ENCODE results near the gene WDR38. TPM values are rescaled to one million over a fixed set of nuclear protein-coding genes. Genes with fewer than 3 reads are reported as not detected.
A peak's percentile ranks its signal among the peaks of the same experiment; 100 is the strongest.

Gene WDR38
- total and polyA plus RNA-seq, 2 of the 13 experiments (the other 11 are each of a cell fraction or from before 2014, with no cell fraction given) = not detected

- TF ChIP-seq TERF1 (CRISPR knock-in tag; IDR thresholded peaks at IDR 0.05) = no peak
- 0 out of 2 replicates have a peak, but pooled peaks have one; percentile 36 for TF ChIP-seq ZNF142 (CRISPR knock-in tag; IDR thresholded peaks at IDR 0.05)
- TF ChIP-seq MAZ (IDR thresholded peaks at IDR 0.05; ENCODE audit: borderline replicate concordance, low read depth, low read length) = peak; percentile 94
- no peak; the same call in 1 of the 2 replicates for TF ChIP-seq MAZ (CRISPR knock-in tag; IDR thresholded peaks at IDR 0.05; ENCODE audit: low read depth)
- peak; percentile 61; the same call in 1 of the 2 replicates for TF ChIP-seq NR1H2 (CRISPR knock-in tag; IDR thresholded peaks at IDR 0.05; ENCODE audit: borderline replicate concordance, low read depth)
- TF ChIP-seq IKZF1 (IDR thresholded peaks at IDR 0.05) = no peak
- TF ChIP-seq ZNF605 (CRISPR knock-in tag; IDR thresholded peaks at IDR 0.05) = peak; percentile 97
- no peak for TF ChIP-seq FOXM1 (CRISPR knock-in tag; IDR thresholded peaks at IDR 0.05)
- peak; percentile 52 for TF ChIP-seq ZNF274 (CRISPR knock-in tag; IDR thresholded peaks at IDR 0.05)
- no peak for TF ChIP-seq ZNF276 (CRISPR knock-in tag; IDR thresholded peaks at IDR 0.05; ENCODE audit: low read depth)
- TF ChIP-seq ZIK1 (CRISPR knock-in tag; IDR thresholded peaks at IDR 0.05; ENCODE audit: borderline replicate concordance, low read depth) = peak; percentile 85
- no peak for TF ChIP-seq ZBTB4 (CRISPR knock-in tag; IDR thresholded peaks at IDR 0.05; ENCODE audit: borderline replicate concordance)
These were observed 8.3 kb downstream of the WDR38 start, which contains the start of the genes ARPC5L and RPL35 (continued) for GRCh38 chr9:124861342-124862229.
